ENCODE measurements around the gene PNKP.

The PNKP gene

DNA sequence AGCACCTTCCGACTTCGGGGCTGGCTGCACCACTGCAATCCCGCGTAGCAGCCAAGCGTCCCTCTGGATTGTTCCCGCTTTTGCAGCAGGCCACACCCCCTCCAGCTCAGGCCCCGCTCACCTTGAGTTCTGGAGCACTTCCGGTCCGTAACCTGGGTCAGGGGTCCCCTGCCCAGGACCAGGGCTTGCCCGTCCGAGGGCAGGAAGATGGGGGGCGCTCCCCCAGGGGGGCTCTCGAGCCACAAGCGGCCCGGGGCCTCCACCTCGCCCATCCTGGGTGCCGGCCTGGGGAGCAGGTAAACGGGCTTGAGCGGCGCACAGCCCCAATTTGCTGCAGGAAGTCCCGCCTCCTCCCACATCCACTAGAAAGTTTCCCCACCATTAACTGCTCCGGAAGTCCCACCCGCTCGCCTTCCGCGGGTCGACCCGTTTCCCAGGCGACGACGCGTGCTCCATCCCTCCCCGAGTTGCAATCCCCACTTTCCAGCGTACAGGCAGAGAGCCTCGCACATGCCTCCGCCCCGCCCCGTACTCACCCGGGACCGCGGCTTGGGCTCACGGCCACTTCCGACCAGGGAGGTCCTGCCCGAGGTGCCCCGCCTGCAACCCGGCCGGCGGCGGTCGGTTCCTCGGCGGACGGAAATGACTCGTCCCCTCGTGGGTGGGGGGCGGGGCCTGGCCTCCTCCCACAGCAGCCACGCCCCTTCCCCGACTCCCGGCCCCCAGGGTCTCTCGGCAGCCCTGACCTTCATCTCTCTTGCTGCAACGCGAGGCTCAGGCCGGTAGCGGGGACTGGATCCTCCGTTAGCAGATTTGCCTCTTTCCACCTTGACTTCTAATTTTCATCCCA is at the start of gene PNKP:
TSS of gene PNKP (minus strand) at position 644 of the 850 bp plus-strand sequence. CDS start at position 272, 372 bp downstream.
- DNase-seq = peak; percentile 96

DNA sequence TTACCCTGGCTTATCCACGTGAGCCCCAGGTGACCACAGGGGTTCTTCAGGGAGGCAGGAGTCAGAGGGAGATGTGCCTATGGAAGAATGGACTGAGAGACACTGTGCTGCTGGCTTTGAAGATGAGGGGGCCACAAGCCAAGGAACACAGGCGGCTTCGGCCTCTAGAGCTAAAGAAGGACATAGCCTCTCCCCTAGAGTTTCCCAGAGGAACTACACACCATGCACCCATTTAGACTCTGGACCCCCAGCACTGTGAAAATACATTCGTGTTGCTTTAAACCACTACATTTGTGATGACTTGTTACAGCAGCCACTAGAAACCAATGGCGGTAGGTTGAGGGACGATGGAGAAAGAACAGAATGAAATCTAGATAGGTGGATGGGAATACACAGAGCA is 47.9 kb upstream of the PNKP start:
- DNase-seq = no peak

DNA sequence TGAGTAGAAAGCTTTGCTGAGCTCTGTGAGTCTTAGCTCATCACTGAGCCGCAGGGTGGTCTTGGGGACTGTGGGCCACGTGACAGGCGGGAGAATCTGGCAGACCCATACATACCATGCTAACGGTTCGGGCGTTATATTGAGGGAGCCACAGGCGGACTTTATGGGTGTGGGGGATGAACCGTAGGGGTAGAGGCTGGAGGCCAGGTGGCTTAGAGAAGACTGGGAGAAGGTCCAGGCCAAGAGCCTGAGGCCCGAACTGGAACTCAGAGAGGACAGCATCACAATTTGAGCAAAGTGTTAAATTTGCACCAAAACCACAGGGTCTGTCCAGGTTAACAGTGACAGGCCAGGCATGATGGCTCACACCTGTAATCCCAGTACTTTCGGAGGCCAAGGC is 46.3 kb upstream of the PNKP start:
- no peak for DNase-seq

DNA sequence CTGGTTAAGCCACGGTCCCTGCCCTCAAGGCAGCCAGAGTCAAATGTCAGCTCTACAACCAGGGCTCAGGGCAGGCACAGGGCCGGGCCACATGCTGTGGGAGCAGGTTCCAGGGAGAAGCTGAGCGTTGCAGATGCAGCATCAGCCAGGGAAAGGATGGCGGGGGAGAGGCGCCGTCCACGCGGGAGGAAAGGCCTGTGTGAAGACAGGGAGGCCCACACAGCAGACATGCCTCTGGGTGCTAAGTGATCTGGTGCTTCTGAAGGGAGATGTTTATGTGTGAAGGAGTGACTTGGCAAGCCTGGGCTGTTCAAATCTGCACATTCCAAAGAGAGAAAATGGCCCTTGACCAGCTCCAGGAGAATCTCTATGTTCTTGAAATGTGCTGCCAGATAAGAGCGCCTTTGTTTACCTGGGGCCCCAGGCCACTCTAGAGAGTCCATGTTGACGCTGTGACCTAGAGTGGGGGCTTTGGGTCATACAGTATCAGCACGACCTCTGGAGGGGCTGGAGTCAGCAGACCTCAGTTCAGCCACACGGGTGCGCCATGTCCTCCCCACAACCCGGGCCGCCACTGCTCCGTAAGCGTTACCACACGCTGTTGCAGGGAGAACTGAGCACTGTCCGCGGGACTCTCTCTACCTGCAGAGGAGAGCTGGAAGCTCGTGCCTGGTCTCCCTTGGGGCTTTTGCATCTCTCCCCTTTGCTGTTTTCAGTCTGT is 45.7 kb upstream of the PNKP start:
- DNase-seq = no peak

DNA sequence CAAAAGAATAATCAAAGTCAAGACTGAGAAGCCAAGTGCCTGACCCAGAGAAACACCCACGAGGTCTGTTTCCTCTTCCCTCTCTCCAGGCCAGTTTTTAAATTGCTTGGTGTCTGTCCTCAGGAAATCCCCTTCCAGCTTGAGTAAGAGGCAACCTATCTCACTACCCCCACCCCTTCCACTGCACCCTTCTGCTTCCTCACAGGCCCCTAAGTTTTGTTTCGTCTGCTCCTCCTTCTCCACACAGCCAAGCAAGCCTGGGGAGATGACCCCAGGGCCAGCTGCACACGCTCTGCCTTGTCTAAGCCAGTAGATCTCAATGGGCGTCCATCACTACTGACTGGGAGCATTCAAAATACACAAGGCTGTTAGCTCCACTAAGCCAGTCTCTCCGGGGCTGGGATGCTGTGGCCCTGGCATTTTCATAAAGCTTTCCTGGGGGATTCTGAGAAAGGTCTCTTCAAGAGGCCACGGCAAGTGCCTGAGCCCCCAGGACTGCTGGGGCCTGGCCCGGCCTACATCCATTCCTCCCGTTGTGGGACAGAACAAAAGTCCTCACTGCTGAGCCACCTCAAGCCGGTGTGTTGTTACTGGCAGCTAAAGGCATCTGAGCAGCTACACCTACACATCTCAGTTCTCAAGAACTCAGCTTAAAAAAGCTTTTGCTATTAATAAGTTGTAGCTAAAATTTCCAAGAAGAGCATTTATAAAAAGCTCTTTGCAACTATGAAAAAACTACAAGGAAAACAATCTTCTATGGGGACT is 44.2 kb upstream of the PNKP start:
- DNase-seq = no peak

DNA sequence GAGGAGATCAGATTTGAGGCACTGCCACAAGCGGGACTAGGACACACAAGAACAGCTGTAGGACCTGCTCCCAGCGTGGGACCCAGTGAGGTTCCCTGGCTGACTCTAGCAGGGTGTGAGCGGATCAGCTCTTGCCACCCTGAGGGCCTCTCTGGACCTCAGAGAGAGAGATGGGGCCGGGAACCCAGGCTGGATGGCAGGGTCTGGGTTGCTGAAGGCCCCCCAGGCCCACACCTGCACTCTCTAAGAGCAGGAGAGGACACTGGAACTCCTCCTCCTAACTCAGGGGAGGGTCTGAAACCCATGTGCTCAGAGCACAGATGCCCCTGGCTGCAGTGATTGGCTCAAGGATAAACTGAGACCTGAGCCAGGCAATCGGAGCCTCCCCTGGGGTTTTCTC is 42.8 kb upstream of the PNKP start:
- DNase-seq = peak; percentile 44

DNA sequence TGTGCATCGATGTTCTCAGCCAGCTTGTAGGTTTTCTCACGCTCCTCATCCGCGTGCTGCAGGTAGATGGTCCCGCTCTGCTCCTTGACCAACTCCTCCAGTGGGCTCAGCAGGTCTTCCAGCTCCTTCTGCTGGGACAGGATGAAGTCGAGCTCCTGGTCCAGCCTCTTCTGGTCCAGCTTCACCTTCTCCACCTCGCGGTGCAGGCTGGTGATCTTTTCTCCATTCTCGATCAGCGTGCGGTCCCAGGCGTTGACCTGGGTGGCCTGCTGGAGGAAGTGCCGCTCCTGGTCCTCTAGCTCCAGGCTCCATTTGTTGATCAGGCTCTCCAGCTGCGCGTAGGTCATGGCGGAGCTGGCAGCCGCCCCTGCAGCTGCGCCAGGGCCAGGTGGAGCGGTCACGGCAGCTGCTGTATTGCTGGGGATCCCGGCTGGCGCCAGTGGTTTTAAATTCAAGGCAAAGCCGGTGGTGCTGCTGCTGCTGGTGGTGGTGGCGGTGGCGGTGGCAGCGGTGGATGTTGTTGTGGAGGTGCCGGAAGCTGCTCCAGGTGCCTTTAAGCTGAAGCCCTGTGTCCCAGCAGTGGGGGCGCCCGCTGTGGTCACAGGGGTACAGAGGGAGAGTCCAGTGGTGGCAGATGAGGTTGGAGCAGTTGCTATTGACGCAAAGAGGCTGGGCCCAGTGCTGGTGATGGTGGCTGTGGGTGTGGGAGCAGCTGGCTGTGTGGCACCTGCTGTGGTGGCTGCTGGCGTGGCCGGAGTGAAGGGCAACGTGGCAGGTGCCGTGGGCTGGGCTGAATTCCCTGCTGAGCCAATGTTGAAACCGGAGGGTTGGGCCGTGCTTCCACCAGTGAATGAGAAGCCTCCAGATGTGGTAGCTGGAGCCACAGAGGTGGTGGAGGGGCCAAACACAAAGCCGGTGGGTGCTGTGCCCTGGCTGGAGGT is 41.4 kb upstream of the PNKP start:
- DNase-seq = no peak

DNA sequence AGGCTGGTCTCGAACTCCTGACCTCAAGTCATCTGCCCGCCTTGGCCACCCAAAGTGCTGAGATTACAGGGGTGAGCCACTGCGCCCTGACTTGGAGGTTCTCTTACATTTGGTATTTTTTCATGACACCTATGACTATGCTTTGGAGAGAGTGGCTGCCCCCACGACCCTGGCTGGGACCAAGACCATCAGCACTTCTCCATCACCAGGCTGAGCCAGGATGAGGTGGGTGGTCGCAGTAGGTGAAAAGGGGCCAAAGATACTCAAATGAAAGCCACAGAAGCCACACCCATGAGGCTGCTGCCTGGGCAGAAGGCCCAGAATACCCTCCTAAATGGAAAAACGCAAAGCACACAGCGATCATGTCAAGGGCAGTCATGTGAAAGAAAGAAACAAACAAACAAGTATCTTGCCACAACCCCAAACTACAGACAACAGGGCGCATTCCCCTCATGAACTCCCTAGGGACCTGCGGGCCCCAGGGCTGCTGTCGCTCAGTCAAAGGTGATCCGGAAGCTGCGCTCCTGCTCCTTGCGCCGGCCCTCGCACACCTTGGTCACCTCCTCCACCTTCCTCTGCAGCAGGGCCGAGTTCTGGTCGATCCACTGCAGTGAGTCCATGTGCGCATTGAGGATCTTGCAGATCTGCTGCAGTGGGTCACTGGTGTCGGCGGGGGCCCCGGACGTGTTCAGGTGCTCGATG is 40.5 kb upstream of the PNKP start:
- no peak for DNase-seq

DNA sequence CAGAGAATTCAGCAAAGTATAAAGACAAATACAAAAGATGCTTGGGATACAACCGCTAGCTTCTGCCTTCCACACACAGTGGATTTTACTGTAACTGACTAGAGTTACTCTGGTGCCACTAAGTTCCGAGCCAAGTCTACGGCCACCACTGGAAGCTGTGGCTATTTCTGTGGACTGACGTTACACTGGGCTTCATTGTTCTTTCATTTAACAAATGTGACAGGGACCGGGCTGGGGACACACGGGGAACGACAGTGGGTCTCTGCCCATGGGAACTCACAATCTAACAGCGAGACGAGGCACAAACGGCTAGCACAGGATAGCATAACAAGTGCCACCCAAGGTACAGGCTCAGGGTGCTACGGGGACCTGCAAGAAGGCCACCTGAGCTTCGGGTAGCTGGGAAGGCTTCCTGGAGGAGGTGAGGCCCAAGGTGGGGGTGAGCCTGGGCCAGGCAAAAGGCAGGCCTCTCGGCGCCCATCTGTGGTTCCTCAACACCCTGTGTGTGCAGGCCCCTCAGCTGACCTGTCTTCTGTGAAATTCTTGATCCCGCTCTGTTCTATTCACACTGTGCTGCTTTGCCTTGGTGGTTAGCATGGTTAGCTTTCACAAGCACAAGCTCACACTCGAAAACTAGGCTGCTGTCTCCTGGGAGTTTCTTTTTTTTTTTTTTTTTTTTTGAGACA is 39.6 kb upstream of the PNKP start:
- no peak for DNase-seq

DNA sequence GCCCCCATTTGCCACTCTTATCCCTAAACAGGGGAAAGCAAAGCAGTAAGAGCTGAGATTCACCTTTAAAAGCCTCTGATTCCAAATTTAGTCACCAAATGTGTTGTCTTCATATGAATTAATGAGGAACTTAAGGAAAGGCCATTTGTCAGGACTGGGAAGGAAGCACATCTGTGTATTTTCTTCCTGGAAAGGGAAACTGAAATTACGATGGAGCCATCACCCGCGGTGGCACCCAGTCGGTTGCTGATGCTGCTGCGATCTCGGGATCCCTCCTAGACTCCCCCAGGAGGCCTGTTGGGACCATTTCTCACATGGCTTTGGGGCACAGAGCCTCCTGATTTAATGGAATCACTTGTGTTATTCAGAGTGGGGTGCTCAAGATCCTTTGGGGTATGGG is 36.8 kb upstream of the PNKP start:
- DNase-seq = no peak

DNA sequence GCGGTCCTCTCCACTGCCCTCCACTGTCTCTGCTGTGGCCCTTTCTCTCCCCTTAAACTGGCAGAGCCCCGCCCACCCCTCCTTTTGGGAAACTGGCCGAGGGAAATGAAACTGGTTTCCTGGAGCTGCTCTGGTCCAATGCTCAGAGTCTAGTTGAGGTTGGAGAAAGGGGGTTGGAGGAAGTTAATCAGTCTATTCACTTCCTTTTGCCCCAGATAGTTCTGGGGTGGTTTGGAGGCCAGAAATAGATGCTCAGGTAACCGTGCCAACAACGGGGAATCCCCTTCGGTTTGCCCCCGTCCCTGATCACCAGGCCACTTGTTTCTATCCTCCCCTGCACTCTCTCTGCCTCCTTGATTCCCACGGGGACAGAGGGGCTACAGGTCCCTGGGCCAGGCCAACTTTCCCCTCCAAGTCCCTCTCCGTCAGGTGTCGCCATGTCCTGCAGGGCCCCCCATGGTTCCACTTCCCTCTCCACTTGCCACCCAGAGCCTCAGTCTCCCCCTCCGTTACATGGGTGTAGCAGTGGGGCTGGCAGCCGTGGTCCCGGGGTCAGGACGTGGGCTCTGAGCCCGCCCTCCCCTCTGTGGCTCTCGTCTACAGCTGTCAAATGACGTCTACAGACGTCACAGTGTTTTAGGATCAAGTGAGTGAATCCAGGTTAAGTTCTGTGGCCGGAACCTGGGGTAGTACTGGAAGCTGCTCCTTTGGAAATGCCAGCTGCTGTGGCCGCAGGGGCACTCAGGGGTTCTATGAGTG is 29.7 kb upstream of the PNKP start, which contains the start of gene IL4I1:
TSS of gene IL4I1 (minus strand) at position 25 of the 759 bp plus-strand sequence. CDS start 727 bp downstream, outside the sequence.
- DNase-seq = no peak

DNA sequence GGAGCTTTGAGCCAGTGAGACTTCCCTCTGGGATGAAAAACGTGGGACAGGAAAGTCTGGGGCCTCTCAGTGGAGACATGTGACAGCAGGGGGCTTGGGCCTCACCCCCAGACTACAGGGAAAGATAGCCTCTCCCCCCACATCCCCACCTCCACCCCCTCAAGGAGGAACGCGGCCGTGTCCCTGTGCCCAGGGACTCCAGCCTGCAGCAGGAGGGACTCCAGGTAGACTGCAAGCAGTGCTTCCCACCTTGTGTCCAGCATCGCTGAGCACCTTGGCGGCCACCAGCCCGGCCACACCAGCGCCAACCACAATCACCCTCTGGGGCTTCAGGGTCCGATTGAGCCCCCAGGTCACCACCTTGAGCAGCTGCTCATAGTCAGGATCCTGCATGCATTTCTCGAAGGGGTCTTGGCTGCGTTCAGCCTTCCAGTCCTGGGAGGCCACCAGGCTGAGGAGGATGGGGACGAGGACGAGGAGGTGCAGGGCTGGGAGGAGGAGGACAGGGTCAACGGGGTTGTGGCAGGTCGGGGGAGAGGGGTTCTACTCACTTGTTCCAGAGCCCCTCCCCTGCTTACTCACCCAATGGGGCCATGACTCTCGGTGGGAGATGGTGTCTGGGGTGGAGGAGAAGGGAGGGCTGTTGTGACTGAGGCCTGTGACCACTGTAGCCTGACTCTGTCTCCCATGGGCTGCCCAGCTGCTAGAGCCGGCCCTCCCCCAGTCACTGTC is 28.4 kb upstream of the PNKP start:
- no peak for DNase-seq

DNA sequence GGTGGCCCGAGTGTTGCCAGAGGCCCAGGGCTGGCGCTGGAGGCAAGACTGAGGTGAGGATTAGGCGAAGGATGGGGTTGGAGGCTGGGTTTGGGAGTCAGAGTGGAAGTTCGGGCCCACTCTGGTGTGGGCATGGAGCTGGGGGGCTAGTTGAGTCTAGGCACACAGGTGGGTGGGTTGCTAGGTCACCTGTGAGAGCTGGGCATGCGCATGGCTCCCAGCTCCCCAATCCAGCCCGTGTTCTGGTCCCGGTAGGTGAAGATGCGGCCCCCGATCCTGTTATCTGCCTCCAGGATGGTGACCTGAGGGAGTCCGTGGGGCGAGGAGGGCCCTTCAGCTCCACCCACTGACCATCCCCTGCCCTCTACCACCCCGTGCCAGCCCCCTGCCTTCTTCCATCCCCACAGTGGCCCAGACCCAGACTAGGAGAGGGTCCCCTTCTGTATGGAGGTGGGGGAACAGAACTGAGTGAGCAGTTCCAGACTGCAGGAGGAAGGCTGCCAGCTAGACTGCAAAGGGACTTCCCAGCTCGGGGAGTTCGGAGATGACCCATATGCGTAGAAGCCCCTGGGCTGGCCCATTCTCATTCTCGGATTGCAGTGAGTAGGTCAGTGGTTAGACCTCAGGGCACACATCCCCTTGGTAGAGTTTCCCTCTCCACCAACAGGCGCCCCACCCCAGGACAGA is 27.6 kb upstream of the PNKP start:
- no peak for DNase-seq

DNA sequence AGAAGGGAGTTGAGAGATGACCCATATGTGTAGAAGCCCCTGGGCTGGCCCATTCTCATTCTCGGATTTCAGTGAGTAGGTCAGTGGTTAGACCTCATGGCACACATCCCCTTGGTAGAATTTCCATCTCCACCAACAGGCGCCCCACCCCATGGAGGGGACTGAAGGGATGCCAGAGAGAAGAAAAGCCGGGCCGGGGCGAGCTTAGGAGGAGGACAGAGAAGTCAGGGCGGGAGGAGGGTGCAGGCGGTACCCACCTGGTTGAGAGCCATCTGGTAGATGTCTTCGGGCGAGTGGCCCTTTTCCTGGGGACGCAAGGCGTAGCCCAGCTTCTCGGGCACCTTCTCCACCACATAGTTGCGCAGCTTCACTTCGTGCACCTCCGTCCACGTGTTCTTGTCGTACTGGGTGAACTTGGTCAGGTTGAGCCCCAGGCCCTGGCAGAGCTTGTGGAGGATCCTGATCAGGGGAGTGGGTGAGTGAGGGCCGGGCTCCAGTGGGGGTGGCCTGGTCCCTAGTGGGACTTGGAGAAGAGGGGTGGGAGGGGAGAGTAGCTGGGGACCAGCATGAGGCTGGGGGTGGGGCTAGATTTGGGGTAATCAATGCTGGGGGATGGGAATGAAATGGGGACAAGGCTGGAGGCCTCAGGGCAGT is 26.8 kb upstream of the PNKP start:
- no peak for DNase-seq

DNA sequence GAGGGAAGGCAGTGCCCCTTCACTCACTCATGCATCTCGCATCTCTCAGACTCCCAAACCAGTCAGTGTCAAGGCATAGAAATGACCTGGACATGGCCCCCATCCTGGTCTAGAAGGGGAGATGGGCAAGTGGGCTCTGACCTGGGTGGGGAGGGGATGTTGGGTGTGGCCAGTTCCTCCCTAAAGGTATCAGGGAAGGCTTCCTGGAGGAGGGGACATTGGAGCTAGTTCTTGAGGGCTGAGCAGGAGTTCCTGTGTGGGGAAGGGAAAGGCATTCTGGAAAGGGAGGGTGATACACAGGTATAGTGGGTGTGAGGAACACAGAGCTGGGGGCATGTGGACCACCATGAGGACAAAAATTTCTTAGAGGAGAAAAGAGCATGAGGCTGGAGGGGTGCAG is 25.3 kb upstream of the PNKP start:
- DNase-seq = no peak

DNA sequence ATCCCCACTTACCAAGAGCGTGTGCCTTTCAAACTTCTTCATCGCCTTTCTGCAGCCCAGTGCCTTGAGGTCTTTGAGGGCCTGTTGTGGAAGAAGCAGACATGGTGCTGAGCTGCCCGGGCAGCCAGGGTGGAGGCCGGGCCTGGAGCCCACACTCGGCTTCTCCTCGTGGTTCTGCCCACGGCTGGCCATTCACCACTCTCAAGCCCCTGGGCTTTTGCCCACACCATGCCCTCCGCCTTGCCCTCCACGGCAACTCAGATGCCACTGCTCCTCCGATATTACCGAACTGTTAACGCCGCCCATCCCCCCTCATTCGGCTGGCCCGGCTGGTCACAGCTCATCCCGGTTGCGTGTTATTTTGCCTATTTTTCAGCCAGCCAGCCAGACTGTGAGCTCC is 24.0 kb upstream of the PNKP start:
- no peak for DNase-seq

DNA sequence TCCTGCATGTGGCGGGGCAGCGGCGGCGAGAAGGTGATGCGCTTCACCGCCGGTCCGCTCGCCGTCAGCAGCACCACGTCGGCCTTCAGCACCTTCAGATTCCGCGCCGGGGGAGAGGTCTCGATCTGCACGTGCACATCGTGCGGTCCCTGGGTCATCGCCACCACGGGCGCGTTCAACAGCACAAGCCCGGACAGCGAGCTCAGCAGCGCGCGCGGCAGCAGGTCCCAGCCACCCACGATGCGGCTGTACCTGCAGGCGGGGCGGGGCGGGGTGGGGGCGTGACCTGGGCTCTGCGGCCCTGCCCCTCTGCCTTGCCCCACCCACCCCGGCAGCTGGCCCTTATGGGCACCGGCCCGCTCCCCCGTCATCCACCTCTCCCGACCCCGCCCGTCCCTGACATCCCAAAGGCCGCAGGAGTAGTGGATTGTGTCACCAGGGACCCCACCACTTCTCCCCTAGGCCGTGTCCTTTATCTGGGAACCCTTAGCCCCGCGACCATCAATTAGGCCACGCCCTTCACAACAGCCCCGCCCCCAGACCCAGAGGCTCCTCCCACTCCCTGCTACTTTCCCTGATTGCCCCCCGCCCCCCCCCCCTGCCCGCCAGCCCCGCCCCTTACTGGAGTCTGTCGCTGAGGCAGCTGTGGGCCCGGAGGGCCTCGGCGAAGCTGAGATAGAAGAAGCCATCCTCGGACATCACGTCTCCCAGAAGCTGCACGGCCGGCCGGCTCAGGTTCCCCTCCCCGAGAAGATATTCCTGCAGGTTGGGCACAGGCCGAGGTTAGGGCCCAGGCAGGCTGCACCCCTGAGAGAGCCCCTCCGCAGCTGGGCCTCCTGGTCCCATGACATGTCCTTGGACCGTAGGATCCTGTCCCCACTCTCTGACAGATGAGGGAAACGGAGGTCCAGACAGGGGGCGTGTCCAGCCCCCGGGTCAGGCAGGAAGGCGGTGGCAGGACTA is 23.3 kb upstream of the PNKP start:
- peak; percentile 86 for DNase-seq
